Neural crest cell (in vitro differentiated cells): ENCODE measurements around the gene GPR141. TPM values are rescaled to one million over a fixed set of nuclear protein-coding genes. Genes with fewer than 3 reads are reported as not detected.

ENCODE experiments used
- DNase-seq: peaks from one replicate; pipeline ENCODE4 v3.0.0; 2021; ENCODE audit warnings: low read depth, mixed read lengths, low spot score
- H3K27ac Mint-ChIP-seq: one replicate; pipeline ENCODE4 v1.8.0; 2021; ENCODE audit warnings: mild to moderate bottlenecking, mixed read lengths; ENCODE audit not compliant: unreplicated experiment
- H3K27me3 Mint-ChIP-seq: 2 replicates; pipeline ENCODE4 v1.8.0; 2021; ENCODE audit warnings: low read depth, mild to moderate bottlenecking, mixed read lengths
- H3K36me3 Mint-ChIP-seq: 2 replicates; pipeline ENCODE4 v1.8.0; 2021; ENCODE audit warnings: low read depth, mild to moderate bottlenecking, mixed read lengths
- H3K4me1 Mint-ChIP-seq: 2 replicates; pipeline ENCODE4 v1.8.0; 2021; ENCODE audit warnings: mixed read lengths
- H3K4me3 Mint-ChIP-seq: one replicate; pipeline ENCODE4 v1.8.0; 2021; ENCODE audit warnings: mild to moderate bottlenecking, mixed read lengths
- H3K9me3 Mint-ChIP-seq: 2 replicates; pipeline ENCODE4 v1.8.0; 2021; ENCODE audit warnings: mixed read lengths
- total RNA-seq: library from RNA; stranded (reverse); gene quantifications from 2 replicates; pipeline ENCODE4 v1.2.1, GENCODE V29; 2021
- TF ChIP-seq, protein P1 (sequence below): fragments of 200-600 bp; sonication (generic); conservative IDR thresholded peaks from 2 replicates; pipeline ENCODE4 v1.5.0; 2021; ENCODE audit warnings: antibody characterized with exemption, mild to moderate bottlenecking

The GPR141 gene
- total RNA-seq, 1 donor from 2014 or later, result 0.26 TPM

GRCh38 chr7:37686556-37687345 is 3.2 kb downstream of the GPR141 start:
- H3K4me1 Mint-ChIP-seq, result no peaks in the 10 kb centered on the region
- H3K27me3 Mint-ChIP-seq, result no peaks in the 10 kb centered on the region
- peaks cover 2% of the 10 kb centered on the region for H3K9me3 Mint-ChIP-seq
- DNase-seq, result no peak
- TF ChIP-seq, protein P1, sequence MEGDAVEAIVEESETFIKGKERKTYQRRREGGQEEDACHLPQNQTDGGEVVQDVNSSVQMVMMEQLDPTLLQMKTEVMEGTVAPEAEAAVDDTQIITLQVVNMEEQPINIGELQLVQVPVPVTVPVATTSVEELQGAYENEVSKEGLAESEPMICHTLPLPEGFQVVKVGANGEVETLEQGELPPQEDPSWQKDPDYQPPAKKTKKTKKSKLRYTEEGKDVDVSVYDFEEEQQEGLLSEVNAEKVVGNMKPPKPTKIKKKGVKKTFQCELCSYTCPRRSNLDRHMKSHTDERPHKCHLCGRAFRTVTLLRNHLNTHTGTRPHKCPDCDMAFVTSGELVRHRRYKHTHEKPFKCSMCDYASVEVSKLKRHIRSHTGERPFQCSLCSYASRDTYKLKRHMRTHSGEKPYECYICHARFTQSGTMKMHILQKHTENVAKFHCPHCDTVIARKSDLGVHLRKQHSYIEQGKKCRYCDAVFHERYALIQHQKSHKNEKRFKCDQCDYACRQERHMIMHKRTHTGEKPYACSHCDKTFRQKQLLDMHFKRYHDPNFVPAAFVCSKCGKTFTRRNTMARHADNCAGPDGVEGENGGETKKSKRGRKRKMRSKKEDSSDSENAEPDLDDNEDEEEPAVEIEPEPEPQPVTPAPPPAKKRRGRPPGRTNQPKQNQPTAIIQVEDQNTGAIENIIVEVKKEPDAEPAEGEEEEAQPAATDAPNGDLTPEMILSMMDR, result no peak
- no peaks in the 10 kb centered on the region for H3K36me3 Mint-ChIP-seq
- no peak overlapping the region for H3K4me3 Mint-ChIP-seq
- no peak overlapping the region for H3K27ac Mint-ChIP-seq

- H3K9me3 Mint-ChIP-seq, result peaks cover 3% of the 10 kb centered on the region
- no peak for DNase-seq
- H3K27me3 Mint-ChIP-seq, result no peaks in the 10 kb centered on the region
- peaks cover 11% of the 10 kb centered on the region for H3K4me1 Mint-ChIP-seq
- TF ChIP-seq, protein P1, result no peak
- no peak overlapping the region for H3K4me3 Mint-ChIP-seq
- no peak overlapping the region for H3K27ac Mint-ChIP-seq
- no peaks in the 10 kb centered on the region for H3K36me3 Mint-ChIP-seq
Observed at GRCh38 chr7:37690206-37690605, 6.6 kb downstream of the GPR141 start.

GRCh38 chr7:37694208-37695094 is 10.9 kb downstream of the GPR141 start:
- H3K4me3 Mint-ChIP-seq, result no peak overlapping the region
- TF ChIP-seq, protein P1, result no peak
- DNase-seq, result no peak
- H3K27ac Mint-ChIP-seq, result no peak overlapping the region
- H3K9me3 Mint-ChIP-seq, result peaks cover 3% of the 10 kb centered on the region
- peaks cover 11% of the 10 kb centered on the region for H3K4me1 Mint-ChIP-seq
- no peaks in the 10 kb centered on the region for H3K27me3 Mint-ChIP-seq
- no peaks in the 10 kb centered on the region for H3K36me3 Mint-ChIP-seq

DNA sequence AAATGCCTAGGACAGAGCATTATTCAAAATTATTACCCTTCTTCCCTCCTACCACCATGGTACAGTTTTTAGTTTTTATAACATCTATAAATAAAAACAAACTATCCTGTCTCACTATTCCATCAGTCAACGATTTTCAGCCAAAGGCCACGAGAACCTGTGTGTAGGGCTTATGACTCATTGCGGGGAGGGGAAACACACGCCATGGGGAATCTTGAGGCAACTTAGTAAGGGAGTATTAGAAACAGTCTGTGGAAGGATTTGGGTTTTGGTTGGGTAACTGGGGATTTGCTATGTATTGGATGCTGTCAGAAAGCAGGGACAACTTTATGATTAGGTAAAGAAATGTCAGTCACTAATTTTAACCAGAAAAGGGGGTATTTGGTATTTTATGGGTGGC is 14.7 kb downstream of the GPR141 start:
- no peaks in the 10 kb centered on the region for H3K27me3 Mint-ChIP-seq

DNA sequence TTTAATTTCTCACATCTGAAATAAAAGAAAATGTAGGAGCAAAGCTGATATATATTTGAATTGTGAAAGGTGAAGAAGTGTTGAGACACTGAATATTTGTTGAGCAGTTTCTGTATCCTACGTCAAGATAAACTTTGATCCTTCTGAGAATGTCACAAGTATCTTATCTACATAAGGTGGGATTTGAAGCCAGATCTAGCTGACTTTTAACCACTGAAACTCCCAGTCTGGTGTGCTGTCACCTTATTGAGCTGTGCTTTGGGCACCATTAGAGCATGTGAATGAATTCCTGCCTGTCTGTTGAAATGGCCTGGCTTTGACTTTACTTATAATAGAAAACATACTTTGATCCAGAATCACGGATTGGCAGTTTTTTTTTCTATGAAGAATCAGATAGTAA is 15.2 kb downstream of the GPR141 start:
- Mint-ChIP-seq H3K36me3 (no peaks in the 10 kb centered on the region), H3K27me3 (no peaks in the 10 kb centered on the region), H3K4me3 (no peak overlapping the region)

More for the DNA sequence above, 14.7 kb downstream of the GPR141 start:
- H3K4me1 Mint-ChIP-seq, result peaks cover 11% of the 10 kb centered on the region
- no peaks in the 10 kb centered on the region for H3K9me3 Mint-ChIP-seq
- H3K27ac Mint-ChIP-seq, result no peak overlapping the region
- no peak for DNase-seq
- no peaks in the 10 kb centered on the region for H3K36me3 Mint-ChIP-seq
- TF ChIP-seq, protein P1, result no peak
- no peak overlapping the region for H3K4me3 Mint-ChIP-seq

More for the DNA sequence above, 15.2 kb downstream of the GPR141 start:
- H3K9me3 Mint-ChIP-seq, result no peaks in the 10 kb centered on the region
- DNase-seq, result no peak
- no peak overlapping the region for H3K27ac Mint-ChIP-seq
- peaks cover 11% of the 10 kb centered on the region for H3K4me1 Mint-ChIP-seq
- TF ChIP-seq, protein P1, result no peak
